Mucosa of descending colon (tissue), 3 donors: Measurements from ENCODE around the gene FAM180A. TPM values are rescaled to one million over a fixed set of nuclear protein-coding genes. Genes with fewer than 3 reads are reported as not detected.
A peak's percentile ranks its signal among the peaks of the same experiment; 100 is the strongest.
"Not testable (repeated sequence)": the region's sequence is repeated elsewhere in the genome, so short reads cannot be mapped to it uniquely, and the experiment has no call there.

Source experiments
- ATAC-seq: fragments of 200-7000 bp; cut with Tn5 transposase; one replicate; pipeline ENCODE4 v1.9.1; 2020; ENCODE audit warnings: mild to moderate bottlenecking, moderate library complexity
- DNase-seq, 3 donors: peaks; one replicate each; pipeline ENCODE4 v3.0.0-alpha.2; 2020
- H3K36me3 ChIP-seq: fragments of 200-600 bp; one replicate; pipeline ENCODE4 v1.8.0; 2021; ENCODE audit warnings: low read depth, mild to moderate bottlenecking
- H3K4me1 ChIP-seq: fragments of 200-600 bp; one replicate; pipeline ENCODE4 v1.8.0; 2021; ENCODE audit warnings: low read depth, mild to moderate bottlenecking
- H3K4me3 ChIP-seq: fragments of 200-600 bp; one replicate; pipeline ENCODE4 v1.8.0; 2021; ENCODE audit warnings: mild to moderate bottlenecking
- H3K9me3 ChIP-seq: fragments of 200-600 bp; one replicate; pipeline ENCODE4 v1.8.0; 2021; ENCODE audit warnings: mild to moderate bottlenecking
- intact Hi-C, 2 donors: fragments of 100-400 bp; cut with DNase I in 1 of 2; cut with micrococcal nuclease in 1 of 2; formaldehyde crosslinking; loops; one replicate each; pipeline versions ENCODE4 v1.11.0 to v1.11.1; 2022; cut with DNase I, micrococcal nuclease
- total RNA-seq, 3 donors: library from RNA; stranded (reverse); fragmentation: NEBNext Ultra II Directional in 2 of 3; extraction: Animal tissue kit (Norgen Biotek cat#: 25700) in 2 of 3; gene quantifications; one replicate each; pipeline versions ENCODE4 v1.2.1 to v1.2.4, GENCODE V29; 2021 to 2023
- TF ChIP-seq, protein P1 (sequence below): fragments of 200-600 bp; IDR thresholded peaks from one replicate; pipeline ENCODE4 v1.8.0; 2022; ENCODE audit warnings: antibody characterized with exemption, mild to moderate bottlenecking
- donor health status: DM: no; HTN: no; CAD: no; lungs with moderate emphysema.
- donor health status: DM: no; HTN: no; CAD: no.
- donor health status: DM: no; HTN: yes; CAD: no.

Gene FAM180A
- total RNA-seq, 3 donors from 2014 or later: 0.26 to 3.5 (median 1.3) TPM

- Histone ChIP-seq H3K4me1 (peaks cover 12% of the 10 kb centered on the region), H3K9me3 (peaks cover 7% of the 10 kb centered on the region), H3K36me3 (no peaks in the 10 kb centered on the region), H3K4me3 (no peak overlapping the region)
- TF ChIP-seq, protein P1, sequence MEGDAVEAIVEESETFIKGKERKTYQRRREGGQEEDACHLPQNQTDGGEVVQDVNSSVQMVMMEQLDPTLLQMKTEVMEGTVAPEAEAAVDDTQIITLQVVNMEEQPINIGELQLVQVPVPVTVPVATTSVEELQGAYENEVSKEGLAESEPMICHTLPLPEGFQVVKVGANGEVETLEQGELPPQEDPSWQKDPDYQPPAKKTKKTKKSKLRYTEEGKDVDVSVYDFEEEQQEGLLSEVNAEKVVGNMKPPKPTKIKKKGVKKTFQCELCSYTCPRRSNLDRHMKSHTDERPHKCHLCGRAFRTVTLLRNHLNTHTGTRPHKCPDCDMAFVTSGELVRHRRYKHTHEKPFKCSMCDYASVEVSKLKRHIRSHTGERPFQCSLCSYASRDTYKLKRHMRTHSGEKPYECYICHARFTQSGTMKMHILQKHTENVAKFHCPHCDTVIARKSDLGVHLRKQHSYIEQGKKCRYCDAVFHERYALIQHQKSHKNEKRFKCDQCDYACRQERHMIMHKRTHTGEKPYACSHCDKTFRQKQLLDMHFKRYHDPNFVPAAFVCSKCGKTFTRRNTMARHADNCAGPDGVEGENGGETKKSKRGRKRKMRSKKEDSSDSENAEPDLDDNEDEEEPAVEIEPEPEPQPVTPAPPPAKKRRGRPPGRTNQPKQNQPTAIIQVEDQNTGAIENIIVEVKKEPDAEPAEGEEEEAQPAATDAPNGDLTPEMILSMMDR: no peak
- DNase-seq (no peak), ATAC-seq (no peak)
- intact Hi-C loops: no loop called here
These were observed 29.2 kb upstream of the FAM180A start for GRCh38 chr7:135777626-135778398.

DNA sequence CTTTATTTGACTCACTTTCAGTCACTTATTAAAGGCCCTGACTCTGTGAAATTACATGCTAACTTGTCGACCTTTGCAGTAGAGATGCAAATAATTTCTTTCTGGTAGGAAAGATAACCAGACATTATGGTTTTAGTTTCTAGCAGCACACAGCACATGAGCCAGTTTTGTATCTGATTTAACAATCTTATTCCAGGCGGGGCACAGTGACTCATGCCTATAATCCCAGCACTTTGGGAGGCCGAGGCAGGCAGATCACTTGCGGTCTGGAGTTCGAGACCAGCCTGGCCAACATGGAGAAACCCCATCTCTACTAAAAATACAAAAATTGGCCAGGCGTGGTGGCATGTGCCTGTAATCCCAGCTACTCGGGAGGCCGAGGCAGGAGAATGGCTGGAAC is 27.3 kb upstream of the FAM180A start:
- intact Hi-C loops, DNase-seq, H3K4me3 ChIP-seq, H3K36me3 ChIP-seq, ATAC-seq, H3K9me3 ChIP-seq: not testable (repeated sequence)
- peaks cover 12% of the 10 kb centered on the region for H3K4me1 ChIP-seq

GRCh38 chr7:135775230-135775629 is 26.6 kb upstream of the FAM180A start:
- ATAC-seq (no peak), DNase-seq (no peak)
- Histone ChIP-seq H3K4me3 (no peak overlapping the region), H3K36me3 (no peaks in the 10 kb centered on the region), H3K9me3 (peaks cover 7% of the 10 kb centered on the region), H3K4me1 (peaks cover 12% of the 10 kb centered on the region)
- intact Hi-C loops: no loop called here
- TF ChIP-seq, protein P1: no peak

- peak in 1 of 3 donors; percentile 57 for DNase-seq
- H3K9me3 ChIP-seq: peaks cover 7% of the 10 kb centered on the region
These were observed 25.7 kb upstream of the FAM180A start for GRCh38 chr7:135774284-135774683.

DNA sequence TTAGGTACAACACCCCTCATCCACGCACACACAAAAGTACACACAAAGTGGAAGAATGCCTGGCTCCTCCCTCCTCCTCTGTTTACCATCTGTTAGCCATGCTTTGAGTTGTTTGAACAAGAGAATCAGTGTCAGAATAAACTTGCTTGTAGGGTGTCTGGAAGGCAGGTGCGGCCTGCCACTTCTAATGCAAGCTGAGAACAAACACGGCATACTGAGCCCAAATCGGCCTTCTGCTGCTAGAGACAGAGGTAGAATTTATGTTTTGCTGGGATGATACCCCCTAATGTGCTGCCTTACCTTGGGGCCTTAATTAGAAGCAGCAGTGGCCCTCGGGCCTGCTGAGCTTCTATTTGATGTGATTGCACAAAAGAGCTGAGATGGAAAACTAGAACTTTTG is 24.9 kb upstream of the FAM180A start:
- peak; percentile 72 for ATAC-seq
- peak in 1 of 3 donors; percentile 51 for DNase-seq
- Histone ChIP-seq H3K4me3 (no peak overlapping the region), H3K36me3 (no peaks in the 10 kb centered on the region), H3K4me1 (peaks cover 12% of the 10 kb centered on the region), H3K9me3 (peaks cover 7% of the 10 kb centered on the region)
- intact Hi-C loops: no loop called here
- TF ChIP-seq, protein P1: no peak

More at GRCh38 chr7:135774284-135774683, 25.7 kb upstream of the FAM180A start:
- intact Hi-C loops: no loop called here
- H3K36me3 ChIP-seq: no peaks in the 10 kb centered on the region
- H3K4me3 ChIP-seq: no peak overlapping the region
- TF ChIP-seq, protein P1: no peak
- peak; percentile 97 for ATAC-seq
- peaks cover 12% of the 10 kb centered on the region for H3K4me1 ChIP-seq

DNA sequence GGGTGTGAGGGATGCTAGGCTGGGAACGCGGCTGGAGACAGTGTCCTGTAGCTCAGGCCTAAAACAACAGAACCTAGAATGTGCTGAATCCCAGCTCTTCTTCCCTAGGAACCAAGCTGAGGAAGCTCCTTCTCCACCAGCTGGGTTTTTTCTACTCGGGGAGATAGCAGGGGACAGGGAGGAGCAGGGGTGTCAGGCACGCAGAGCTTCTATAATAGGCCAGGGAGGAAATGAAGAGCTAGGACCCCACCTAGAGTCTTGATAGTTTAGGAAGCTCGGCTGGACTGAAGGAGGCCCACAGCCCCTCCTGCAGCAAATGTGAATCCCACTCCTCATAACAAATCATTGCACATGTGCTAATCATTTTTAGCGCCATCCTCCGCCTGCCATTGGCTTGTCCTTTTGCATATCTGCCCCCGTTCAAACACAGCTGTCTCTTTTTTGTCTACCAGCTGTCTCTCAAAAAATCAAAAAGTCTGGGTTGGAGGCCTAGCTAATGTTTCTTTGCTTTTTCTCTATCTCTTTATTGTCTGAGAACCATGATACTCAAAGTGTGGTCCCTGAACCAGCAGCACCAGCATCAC is 24.1 kb upstream of the FAM180A start:
- Histone ChIP-seq H3K9me3 (no peaks in the 10 kb centered on the region), H3K4me1 (peaks cover 12% of the 10 kb centered on the region), H3K36me3 (no peaks in the 10 kb centered on the region), H3K4me3 (no peak overlapping the region)
- DNase-seq: no peak
- TF ChIP-seq, protein P1: no peak
- intact Hi-C loops: no loop called here
- ATAC-seq: no peak
